T-helper 17 cell (primary cell): ENCODE measurements around the gene NRARP. TPM values are rescaled to one million over a fixed set of nuclear protein-coding genes. Genes with fewer than 3 reads are reported as not detected.
A peak's percentile ranks its signal among the peaks of the same experiment; 100 is the strongest.

Experiments used
- ATAC-seq: fragments of 150-1000 bp; cut with Tn5 transposase; 2 replicates; pipeline ENCODE4 v1.10.0; 2021; ENCODE audit warnings: mild to moderate bottlenecking, moderate library complexity
- DNase-seq, 3 donors: peaks; one replicate each; pipeline versions ENCODE4 v3.0.0 to v3.0.0-alpha.2; 2020 to 2021
- H3K9me3 ChIP-seq: one replicate; pipeline ENCODE4 v1.7.0; 2013; ENCODE audit warnings: low read length, mild to moderate bottlenecking; ENCODE audit not compliant: control insufficient read depth, poor library complexity, severe bottlenecking
- H3K27ac Mint-ChIP-seq: one replicate; pipeline ENCODE4 v1.8.0; 2022; ENCODE audit warnings: mild to moderate bottlenecking, moderate library complexity, mixed read lengths
- H3K27me3 Mint-ChIP-seq: one replicate; pipeline ENCODE4 v1.8.0; 2022; ENCODE audit warnings: mixed read lengths
- H3K36me3 Mint-ChIP-seq: one replicate; pipeline ENCODE4 v1.8.0; 2022; ENCODE audit warnings: low read depth, mixed read lengths
- H3K4me1 Mint-ChIP-seq: one replicate; pipeline ENCODE4 v1.8.0; 2022; ENCODE audit warnings: mild to moderate bottlenecking, mixed read lengths
- H3K4me3 Mint-ChIP-seq: one replicate; pipeline ENCODE4 v1.8.0; 2022; ENCODE audit warnings: mild to moderate bottlenecking, moderate library complexity, mixed read lengths
- total RNA-seq, 4 donors: library from RNA in 2 of 4; stranded (reverse) in 2 of 4; gene quantifications; one replicate each; pipeline ENCODE4 v1.2.3 and lab custom pipeline; 2022 to 2026

Gene NRARP
- total RNA-seq, 2 donors from 2014 or later = 0.42 to 0.91 TPM

- Mint-ChIP-seq H3K4me3 (no peak overlapping the region), H3K27ac (no peak overlapping the region), H3K36me3 (no peaks in the 10 kb centered on the region), H3K27me3 (peaks cover 5% of the 10 kb centered on the region), H3K4me1 (peaks cover 2% of the 10 kb centered on the region)
- no peak for ATAC-seq
- H3K9me3 ChIP-seq = no peaks in the 10 kb centered on the region
- DNase-seq = peak in 1 of 3 donors; percentile 7
Measured at GRCh38 chr9:137303151-137303892, 1.3 kb upstream of the NRARP start.

GRCh38 chr9:137302449-137303150, 529 bp upstream of the NRARP start:
- no peak overlapping the region for H3K27ac Mint-ChIP-seq
- no peaks in the 10 kb centered on the region for H3K36me3 Mint-ChIP-seq
- no peaks in the 10 kb centered on the region for H3K9me3 ChIP-seq
- H3K27me3 Mint-ChIP-seq = peaks cover 5% of the 10 kb centered on the region
- peak overlapping the region; percentile 71 for H3K4me3 Mint-ChIP-seq
- DNase-seq (no peak), ATAC-seq (no peak)
- H3K4me1 Mint-ChIP-seq = peaks cover 2% of the 10 kb centered on the region

GRCh38 chr9:137301081-137301947, 757 bp downstream of the NRARP start:
- ATAC-seq (peak; percentile 14), DNase-seq (peak in 1 of 3 donors; percentile 12)
- H3K9me3 ChIP-seq = no peaks in the 10 kb centered on the region
- Mint-ChIP-seq H3K4me1 (peaks cover 7% of the 10 kb centered on the region), H3K27me3 (peaks cover 16% of the 10 kb centered on the region), H3K36me3 (peaks cover 2% of the 10 kb centered on the region), H3K4me3 (peak overlapping the region; percentile 81), H3K27ac (no peak overlapping the region)

GRCh38 chr9:137300567-137301080, 1.4 kb downstream of the NRARP start:
- Mint-ChIP-seq H3K4me3 (peak overlapping the region; percentile 81), H3K4me1 (peaks cover 7% of the 10 kb centered on the region), H3K27ac (no peak overlapping the region), H3K27me3 (peaks cover 17% of the 10 kb centered on the region), H3K36me3 (peaks cover 2% of the 10 kb centered on the region)
- DNase-seq (no peak), ATAC-seq (no peak)
- H3K9me3 ChIP-seq = no peaks in the 10 kb centered on the region

GRCh38 chr9:137299938-137300337, 2.1 kb downstream of the NRARP start:
- no peak for ATAC-seq
- H3K9me3 ChIP-seq = no peaks in the 10 kb centered on the region
- Mint-ChIP-seq H3K27ac (peak overlapping the region; percentile 60), H3K27me3 (peaks cover 17% of the 10 kb centered on the region), H3K4me1 (peaks cover 7% of the 10 kb centered on the region), H3K36me3 (peaks cover 2% of the 10 kb centered on the region), H3K4me3 (peak overlapping the region; percentile 49)
- no peak for DNase-seq

- no peaks in the 10 kb centered on the region for H3K9me3 ChIP-seq
- H3K4me1 Mint-ChIP-seq = peaks cover 7% of the 10 kb centered on the region
- H3K27ac Mint-ChIP-seq = no peak overlapping the region
- H3K36me3 Mint-ChIP-seq = peaks cover 2% of the 10 kb centered on the region
- no peak overlapping the region for H3K4me3 Mint-ChIP-seq
- DNase-seq = no peak
- ATAC-seq = no peak
- H3K27me3 Mint-ChIP-seq = peaks cover 23% of the 10 kb centered on the region
Measured at GRCh38 chr9:137299203-137299565, 2.9 kb downstream of the NRARP start.

GRCh38 chr9:137298401-137299202, 3.5 kb downstream of the NRARP start:
- Mint-ChIP-seq H3K4me1 (peaks cover 7% of the 10 kb centered on the region), H3K36me3 (peaks cover 2% of the 10 kb centered on the region), H3K4me3 (no peak overlapping the region), H3K27ac (no peak overlapping the region), H3K27me3 (peaks cover 27% of the 10 kb centered on the region)
- H3K9me3 ChIP-seq = no peaks in the 10 kb centered on the region
- no peak for DNase-seq
- ATAC-seq = no peak

GRCh38 chr9:137297966-137298365, 4.1 kb downstream of the NRARP start:
- ATAC-seq (no peak), DNase-seq (no peak)
- no peak overlapping the region for H3K27ac Mint-ChIP-seq
- peaks cover 2% of the 10 kb centered on the region for H3K36me3 Mint-ChIP-seq
- no peaks in the 10 kb centered on the region for H3K9me3 ChIP-seq
- peaks cover 7% of the 10 kb centered on the region for H3K4me1 Mint-ChIP-seq
- H3K27me3 Mint-ChIP-seq = peaks cover 34% of the 10 kb centered on the region
- no peak overlapping the region for H3K4me3 Mint-ChIP-seq

GRCh38 chr9:137296670-137297664, 5.1 kb downstream of the NRARP start:
- DNase-seq = no peak
- no peak overlapping the region for H3K27ac Mint-ChIP-seq
- peaks cover 2% of the 10 kb centered on the region for H3K36me3 Mint-ChIP-seq
- H3K4me3 Mint-ChIP-seq = peak overlapping the region; percentile 79
- no peak for ATAC-seq
- no peaks in the 10 kb centered on the region for H3K9me3 ChIP-seq
- H3K4me1 Mint-ChIP-seq = peaks cover 7% of the 10 kb centered on the region
- peaks cover 34% of the 10 kb centered on the region for H3K27me3 Mint-ChIP-seq

GRCh38 chr9:137295849-137296669, 6.0 kb downstream of the NRARP start:
- H3K4me3 Mint-ChIP-seq = peak overlapping the region; percentile 79
- peaks cover 2% of the 10 kb centered on the region for H3K36me3 Mint-ChIP-seq
- H3K4me1 Mint-ChIP-seq = peaks cover 7% of the 10 kb centered on the region
- DNase-seq (peak in 1 of 3 donors; percentile 11), ATAC-seq (peak; percentile 22)
- no peak overlapping the region for H3K27ac Mint-ChIP-seq
- H3K27me3 Mint-ChIP-seq = peaks cover 34% of the 10 kb centered on the region
- H3K9me3 ChIP-seq = no peaks in the 10 kb centered on the region

GRCh38 chr9:137295238-137295811, 6.7 kb downstream of the NRARP start:
- peaks cover 34% of the 10 kb centered on the region for H3K27me3 Mint-ChIP-seq
- H3K4me3 Mint-ChIP-seq = peak overlapping the region; percentile 7
- ATAC-seq (peak; percentile 91), DNase-seq (peak; percentile 29 to 50 (median 46))
- peaks cover 2% of the 10 kb centered on the region for H3K36me3 Mint-ChIP-seq
- H3K4me1 Mint-ChIP-seq = peaks cover 5% of the 10 kb centered on the region
- no peak overlapping the region for H3K27ac Mint-ChIP-seq
- no peaks in the 10 kb centered on the region for H3K9me3 ChIP-seq
